Measurements from ENCODE around the gene RSPO4.

GRCh38 chr20:1003920-1004697 is 2.0 kb upstream of the RSPO4 start:
- TF ChIP-seq CTCF (IDR thresholded peaks at IDR 0.05 in 4 of 5, conservative IDR thresholded peaks at IDR 0.05 in 1 of 5), result no peak
- TF ChIP-seq POLR2A (IDR thresholded peaks at IDR 0.05), result no peak
